KOPT-K1 (cell line): Measurements from ENCODE around the gene RASGRF1.
A peak's percentile ranks its signal among the peaks of the same experiment; 100 is the strongest.

Experiments used
- H3K27ac ChIP-seq: fragments of 200-600 bp; sonication (generic); 2 replicates; pipeline ENCODE4 v1.5.1; 2016; ENCODE audit warnings: antibody characterized with exemption, mild to moderate bottlenecking, low read depth, low read length; ENCODE audit not compliant: poor library complexity, severe bottlenecking
- H3K36me3 ChIP-seq: fragments of 200-600 bp; sonication (generic); 2 replicates; pipeline ENCODE4 v1.5.1; 2017; ENCODE audit warnings: antibody characterized with exemption, mild to moderate bottlenecking, low read length, moderate library complexity; ENCODE audit not compliant: insufficient read depth
- H3K9me3 ChIP-seq: fragments of 200-600 bp; sonication (generic); 2 replicates; pipeline ENCODE4 v1.5.1; 2017; ENCODE audit warnings: antibody characterized with exemption, low read length, mild to moderate bottlenecking; ENCODE audit not compliant: insufficient read depth, poor library complexity, severe bottlenecking

RASGRF1 gene

DNA sequence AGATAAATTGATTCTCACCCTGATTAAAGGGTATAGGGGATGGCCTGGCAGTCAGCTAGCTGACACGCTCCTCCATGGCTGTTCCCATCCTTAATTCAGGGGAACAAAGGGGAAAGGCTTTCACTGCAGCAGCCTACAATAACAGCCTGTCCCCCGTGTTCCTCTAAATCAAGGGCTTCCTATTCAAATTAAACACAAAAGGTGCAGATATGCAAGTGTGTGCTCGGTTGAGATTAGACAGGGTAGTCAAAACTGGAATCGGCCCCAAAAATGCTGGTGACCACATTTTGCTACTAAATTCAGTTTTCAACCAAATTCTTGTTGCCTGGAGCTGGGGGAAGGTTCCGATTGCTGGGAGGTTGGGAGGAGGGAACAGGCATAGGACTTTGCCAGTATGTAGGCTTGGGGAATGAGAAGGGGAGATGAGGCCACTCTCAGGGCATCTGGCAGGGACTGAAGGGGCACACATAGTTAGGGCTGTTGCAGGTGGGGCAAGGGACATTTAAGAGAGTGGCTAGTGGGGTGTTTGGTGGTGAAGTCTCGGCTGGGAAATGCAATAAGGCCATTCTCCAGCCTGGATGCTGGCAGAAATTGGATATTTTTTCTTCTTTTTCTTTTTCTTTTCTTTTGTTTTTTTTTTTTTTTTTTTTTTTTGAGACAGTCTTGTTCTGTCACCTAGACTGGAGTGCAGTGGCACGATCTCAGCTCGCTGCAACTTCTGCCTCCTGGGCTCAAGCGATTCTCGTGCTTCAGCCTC is 112.8 kb downstream of the RASGRF1 start:
- H3K27ac ChIP-seq, result no peak overlapping the region
- no peaks in the 10 kb centered on the region for H3K36me3 ChIP-seq
- no peaks in the 10 kb centered on the region for H3K9me3 ChIP-seq

DNA sequence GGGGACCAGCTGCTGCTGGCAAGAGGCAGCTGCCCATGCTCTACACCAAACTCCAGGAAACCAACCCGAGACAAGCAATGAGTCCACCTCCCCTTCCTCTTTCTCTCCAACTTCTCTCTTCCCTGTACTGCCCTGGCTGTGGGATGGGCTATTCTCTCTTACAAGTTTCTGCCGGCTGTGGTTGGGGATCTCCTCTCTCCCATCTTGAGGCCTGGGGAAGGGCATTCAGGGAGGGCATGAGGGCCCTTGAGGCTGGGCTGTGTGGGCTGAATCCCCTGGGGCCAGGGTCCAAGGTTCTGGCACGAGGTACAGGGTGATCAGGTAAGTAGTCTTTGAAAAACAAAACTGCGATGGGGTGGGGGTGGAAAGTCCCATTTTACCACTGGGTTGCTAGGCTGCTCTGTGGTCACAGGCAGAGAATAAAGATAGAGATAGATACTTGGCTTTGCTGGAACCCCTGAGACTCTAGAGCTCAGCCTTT is 113.4 kb downstream of the RASGRF1 start:
- Histone ChIP-seq H3K9me3 (no peaks in the 10 kb centered on the region), H3K36me3 (no peaks in the 10 kb centered on the region), H3K27ac (no peak overlapping the region)

DNA sequence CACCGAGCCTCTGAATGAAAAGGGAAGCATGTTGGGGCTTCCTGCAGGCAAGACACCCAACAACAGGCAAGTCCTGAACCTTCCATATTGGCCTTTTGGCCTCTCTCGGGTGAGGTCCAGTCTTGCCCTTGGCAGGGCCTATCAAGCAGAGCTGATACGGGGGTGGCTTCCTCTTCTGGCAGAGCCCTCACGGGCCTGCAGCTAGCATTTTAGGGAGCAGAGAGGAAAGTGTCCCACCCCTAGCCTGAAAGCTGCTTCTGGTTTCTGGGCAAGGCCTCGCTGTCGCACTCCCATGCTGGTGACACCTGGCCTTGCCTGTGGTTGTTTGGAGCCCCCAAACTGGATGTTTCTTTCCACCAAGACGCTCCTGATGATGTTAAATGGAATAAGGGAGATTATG is 113.9 kb downstream of the RASGRF1 start:
- Histone ChIP-seq H3K9me3 (no peaks in the 10 kb centered on the region), H3K36me3 (no peaks in the 10 kb centered on the region), H3K27ac (no peak overlapping the region)

DNA sequence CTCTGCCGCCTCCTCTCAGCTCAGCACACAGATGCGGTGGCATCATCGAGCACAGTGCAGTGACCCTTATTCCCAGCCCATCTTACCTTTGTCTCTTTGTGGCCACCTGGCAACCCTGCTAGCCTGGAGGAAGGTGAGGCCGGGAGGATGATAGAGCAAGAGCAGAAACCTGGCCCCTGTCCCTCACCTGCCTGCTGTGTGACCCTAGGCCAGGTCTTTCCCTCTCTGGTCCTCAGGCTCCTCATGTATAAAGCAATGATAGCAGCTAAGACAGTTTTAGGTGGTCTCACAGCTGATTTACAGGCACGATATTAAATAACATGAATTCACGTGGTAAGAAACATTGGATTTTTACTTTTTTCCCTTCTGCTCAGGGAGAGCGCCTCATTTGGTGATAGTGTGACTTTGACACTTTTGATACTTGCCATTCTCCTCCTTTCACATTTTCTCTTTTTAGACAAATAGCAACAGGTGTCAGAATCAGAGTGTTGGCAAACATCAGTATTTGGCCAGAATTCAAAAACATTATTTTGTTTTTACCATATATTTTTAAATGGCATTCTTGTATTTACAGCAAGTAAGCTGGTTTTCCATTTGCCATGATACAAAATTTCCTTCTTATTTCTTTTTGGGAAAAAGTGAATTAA is 116.2 kb downstream of the RASGRF1 start:
- H3K9me3 ChIP-seq, result no peaks in the 10 kb centered on the region
- no peak overlapping the region for H3K27ac ChIP-seq
- H3K36me3 ChIP-seq, result no peaks in the 10 kb centered on the region

DNA sequence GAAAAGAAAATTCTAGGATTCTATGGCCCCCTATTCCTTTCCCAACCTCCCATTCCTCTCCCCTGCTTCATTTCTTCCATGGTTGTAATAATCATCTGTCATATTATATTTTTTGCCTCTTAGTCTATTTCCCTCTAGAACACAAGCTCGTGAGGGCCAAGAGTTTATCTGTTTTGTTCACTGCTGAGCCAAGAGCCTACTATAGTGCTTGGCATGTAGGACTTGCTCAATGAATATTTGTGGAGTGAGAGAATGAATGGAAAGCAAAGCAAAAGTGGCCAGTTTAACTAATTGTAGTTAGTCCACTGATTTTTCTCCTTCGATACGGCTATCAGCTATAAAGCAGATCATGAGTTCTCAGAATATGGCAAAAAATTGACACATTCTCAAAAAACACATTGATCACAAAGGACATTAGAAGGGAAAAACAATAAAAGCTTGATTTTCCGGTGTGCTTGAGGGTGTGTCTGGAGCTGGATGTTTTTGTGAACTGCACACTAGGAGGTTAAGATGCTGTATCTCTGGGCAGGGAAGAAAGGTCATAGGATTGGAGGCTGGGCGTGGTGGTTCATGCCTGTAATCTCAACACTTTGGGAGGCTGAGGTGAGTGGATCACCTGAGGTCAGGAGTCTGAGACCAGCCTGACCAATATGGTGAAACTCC is 120.8 kb downstream of the RASGRF1 start:
- H3K9me3 ChIP-seq, result no peaks in the 10 kb centered on the region
- no peak overlapping the region for H3K27ac ChIP-seq
- H3K36me3 ChIP-seq, result no peaks in the 10 kb centered on the region

DNA sequence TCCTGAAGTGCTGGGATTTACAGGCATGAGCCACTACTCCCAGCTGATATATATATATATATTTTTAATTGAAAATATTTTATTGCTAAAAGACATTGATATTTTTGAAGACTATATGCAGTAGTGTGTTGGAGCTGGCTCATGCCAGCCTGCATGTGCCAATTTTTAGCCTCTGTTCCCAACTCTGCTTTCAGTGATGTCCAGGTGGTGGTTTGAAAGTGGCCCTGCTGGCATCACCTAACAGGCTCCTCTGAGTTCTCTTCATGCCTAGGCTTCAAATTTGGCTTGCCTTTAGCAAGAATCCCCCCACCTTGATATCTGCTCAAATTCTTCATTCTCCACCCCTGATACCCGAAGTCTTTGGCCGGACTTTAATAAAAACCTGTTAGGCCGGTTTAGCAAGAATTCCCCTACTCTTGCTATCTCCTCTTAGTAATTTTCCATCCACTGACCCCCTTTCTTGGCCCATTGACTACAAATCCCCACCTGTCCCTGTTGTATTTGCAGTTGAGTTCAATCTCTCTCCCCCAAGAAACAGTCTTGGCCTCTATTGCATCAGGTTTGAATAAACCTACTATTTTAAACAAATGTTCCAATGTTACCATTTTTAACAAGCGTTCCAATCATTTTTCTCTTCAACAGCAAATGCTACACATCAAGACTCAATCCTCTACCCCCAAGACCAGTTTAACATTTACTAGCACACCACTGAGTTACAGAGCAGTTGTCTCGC is 121.9 kb downstream of the RASGRF1 start:
- Histone ChIP-seq H3K9me3 (no peaks in the 10 kb centered on the region), H3K36me3 (no peaks in the 10 kb centered on the region), H3K27ac (no peak overlapping the region)

DNA sequence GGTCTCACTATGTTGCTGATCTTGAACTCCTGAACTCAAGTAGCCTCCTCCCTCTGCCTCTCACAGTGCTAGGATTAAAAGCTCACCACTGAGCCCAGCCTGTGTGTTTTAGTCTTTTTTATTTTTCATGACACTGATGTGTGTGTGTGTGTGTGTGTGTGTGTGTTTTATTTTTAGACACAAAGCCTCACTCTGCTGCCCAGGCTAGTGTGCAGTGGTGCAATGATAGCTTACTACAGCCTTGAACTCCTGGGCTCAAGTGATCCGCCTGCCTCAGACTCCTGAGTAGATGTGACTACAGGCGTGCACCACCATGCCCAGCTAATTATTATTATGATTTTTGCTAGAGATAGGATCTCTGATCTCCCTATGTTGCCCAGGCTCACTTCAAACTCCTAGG is 122.5 kb downstream of the RASGRF1 start:
- no peaks in the 10 kb centered on the region for H3K9me3 ChIP-seq
- no peaks in the 10 kb centered on the region for H3K36me3 ChIP-seq
- H3K27ac ChIP-seq, result no peak overlapping the region

DNA sequence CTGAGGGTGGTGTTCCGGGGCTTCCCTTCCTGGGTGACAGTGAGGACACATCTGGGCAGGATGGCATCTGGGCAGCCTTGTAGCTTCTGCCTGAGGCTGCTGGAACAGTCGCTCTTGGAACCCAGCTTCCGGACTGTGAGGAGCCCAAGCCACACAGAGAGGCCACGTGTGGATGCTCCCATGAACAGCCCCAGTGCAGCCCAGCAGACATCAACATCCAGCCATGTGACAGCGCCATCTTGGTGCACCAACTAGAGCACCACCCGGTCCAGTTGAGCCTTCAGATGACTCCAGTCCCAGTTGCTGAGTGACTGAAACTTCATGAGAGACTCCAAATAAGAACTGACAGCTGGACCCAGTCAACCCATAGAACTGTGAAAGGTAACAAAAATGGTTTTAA is 130.3 kb downstream of the RASGRF1 start:
- H3K36me3 ChIP-seq, result no peaks in the 10 kb centered on the region
- H3K9me3 ChIP-seq, result no peaks in the 10 kb centered on the region
- H3K27ac ChIP-seq, result no peak overlapping the region

DNA sequence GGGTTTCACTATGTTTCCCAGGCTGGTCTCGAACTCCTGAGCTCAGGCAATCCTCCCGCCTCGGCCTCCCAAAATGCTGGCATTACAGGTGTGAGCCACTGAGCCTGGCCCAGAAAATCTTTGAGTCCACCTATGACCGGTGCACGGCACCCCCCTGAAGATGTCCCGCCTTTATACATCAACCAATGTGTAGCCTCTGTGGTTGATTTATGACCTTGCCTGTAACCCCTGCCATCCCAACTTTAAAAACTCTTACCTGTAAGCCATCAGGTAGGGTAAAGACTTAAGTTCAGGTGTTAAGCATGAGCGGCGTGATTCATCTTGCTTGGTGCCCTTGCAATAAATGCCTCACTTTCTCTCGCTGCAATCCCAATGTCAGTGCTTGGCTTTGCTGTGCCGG is 131.2 kb downstream of the RASGRF1 start:
- Histone ChIP-seq H3K9me3 (no peaks in the 10 kb centered on the region), H3K27ac (no peak overlapping the region)

DNA sequence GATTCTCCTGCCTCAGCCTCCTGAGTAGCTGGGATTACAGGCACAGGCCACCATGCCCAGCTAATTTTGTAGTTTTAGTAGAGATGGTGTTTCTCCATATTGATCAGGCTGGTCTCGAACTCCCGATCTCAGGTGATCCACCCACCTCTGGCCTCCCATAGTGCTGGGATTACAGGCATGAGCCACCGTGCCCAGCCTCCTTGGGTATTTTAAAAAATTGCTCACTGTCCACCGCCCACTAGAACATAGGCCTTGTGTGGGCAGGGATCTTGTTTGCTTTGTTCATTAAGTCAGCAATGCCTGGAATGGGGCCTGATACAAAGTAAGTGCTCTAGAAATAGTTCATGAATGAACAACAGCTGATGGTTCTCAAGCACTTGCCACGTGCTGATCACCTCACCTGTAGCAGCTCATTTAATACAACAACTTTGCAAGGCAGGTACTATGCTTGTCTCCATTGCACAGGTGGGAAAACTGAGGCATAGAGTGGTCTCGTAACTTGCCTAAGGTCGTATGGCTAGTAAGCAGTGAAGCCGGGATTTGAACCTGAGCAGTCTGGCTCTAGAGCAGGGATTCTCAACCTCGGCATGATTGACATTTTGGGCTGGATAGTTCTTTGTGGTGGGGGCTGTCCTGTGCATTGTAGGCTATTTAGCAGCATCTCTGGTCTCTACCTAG is 133.0 kb downstream of the RASGRF1 start:
- Histone ChIP-seq H3K9me3 (no peaks in the 10 kb centered on the region), H3K36me3 (no peaks in the 10 kb centered on the region), H3K27ac (no peak overlapping the region)

More for the DNA sequence above, 131.2 kb downstream of the RASGRF1 start:
- no peaks in the 10 kb centered on the region for H3K36me3 ChIP-seq

DNA sequence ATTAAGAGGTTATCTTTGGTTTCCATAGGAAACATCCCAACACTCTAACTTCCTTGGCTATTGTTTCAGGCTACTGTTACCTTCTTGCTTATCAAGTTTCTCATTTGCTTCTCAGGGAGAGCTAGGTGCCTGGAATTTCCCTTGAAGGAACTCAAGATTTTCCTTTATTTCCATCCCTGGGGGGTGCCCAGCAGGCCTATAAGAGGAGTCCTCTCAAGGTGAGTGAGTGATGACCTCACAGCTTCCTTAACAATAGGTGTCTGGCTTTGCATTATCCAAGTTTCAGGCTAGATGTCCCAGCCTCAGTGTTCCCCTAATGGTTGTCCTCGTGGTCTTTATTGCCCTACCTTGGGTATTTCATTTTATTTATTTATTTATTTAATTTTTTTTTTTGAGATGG is 133.6 kb downstream of the RASGRF1 start:
- H3K9me3 ChIP-seq, result no peaks in the 10 kb centered on the region
- no peaks in the 10 kb centered on the region for H3K36me3 ChIP-seq
- no peak overlapping the region for H3K27ac ChIP-seq

DNA sequence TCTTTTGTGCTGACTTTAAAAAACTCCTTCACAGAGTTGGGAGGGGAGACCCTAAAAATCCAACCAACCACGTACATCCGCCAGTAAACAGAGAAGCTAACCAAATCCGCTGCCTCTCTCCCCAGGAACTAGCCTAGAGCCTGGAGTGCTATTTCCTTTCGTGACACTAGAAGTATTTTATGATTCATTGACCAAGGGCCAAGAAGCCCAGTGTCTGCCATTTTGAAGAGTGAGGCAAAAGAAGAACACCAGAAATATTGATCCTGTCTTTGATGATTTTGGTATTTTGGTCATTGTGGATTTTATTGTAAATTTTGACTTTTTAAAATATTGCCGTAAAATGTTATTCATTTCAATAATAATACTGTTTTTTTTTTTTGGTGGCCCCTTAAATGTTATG is 135.2 kb downstream of the RASGRF1 start:
- Histone ChIP-seq H3K9me3 (no peaks in the 10 kb centered on the region), H3K27ac (no peak overlapping the region), H3K36me3 (no peaks in the 10 kb centered on the region)

DNA sequence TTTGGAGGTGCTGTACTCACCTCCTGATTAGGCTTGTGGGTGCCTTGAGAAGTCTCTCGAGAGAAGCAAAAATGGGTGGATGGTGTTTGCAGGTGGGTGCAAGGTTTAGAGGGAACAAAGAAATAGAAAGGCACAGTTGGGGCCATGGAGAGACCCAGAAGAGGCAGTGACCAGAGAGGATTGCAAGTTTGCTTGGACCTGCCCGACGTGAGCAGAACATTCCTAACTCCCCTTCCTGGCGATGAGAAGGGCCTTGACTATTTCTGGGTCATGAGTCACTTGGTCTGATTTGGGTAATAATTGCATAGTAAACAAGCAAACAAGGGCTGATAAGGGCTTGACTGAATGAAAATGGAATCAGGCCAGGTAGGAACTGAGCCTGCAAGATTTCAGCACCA is 138.7 kb downstream of the RASGRF1 start:
- peak overlapping the region; percentile 12 for H3K27ac ChIP-seq
- no peaks in the 10 kb centered on the region for H3K36me3 ChIP-seq
- no peaks in the 10 kb centered on the region for H3K9me3 ChIP-seq

DNA sequence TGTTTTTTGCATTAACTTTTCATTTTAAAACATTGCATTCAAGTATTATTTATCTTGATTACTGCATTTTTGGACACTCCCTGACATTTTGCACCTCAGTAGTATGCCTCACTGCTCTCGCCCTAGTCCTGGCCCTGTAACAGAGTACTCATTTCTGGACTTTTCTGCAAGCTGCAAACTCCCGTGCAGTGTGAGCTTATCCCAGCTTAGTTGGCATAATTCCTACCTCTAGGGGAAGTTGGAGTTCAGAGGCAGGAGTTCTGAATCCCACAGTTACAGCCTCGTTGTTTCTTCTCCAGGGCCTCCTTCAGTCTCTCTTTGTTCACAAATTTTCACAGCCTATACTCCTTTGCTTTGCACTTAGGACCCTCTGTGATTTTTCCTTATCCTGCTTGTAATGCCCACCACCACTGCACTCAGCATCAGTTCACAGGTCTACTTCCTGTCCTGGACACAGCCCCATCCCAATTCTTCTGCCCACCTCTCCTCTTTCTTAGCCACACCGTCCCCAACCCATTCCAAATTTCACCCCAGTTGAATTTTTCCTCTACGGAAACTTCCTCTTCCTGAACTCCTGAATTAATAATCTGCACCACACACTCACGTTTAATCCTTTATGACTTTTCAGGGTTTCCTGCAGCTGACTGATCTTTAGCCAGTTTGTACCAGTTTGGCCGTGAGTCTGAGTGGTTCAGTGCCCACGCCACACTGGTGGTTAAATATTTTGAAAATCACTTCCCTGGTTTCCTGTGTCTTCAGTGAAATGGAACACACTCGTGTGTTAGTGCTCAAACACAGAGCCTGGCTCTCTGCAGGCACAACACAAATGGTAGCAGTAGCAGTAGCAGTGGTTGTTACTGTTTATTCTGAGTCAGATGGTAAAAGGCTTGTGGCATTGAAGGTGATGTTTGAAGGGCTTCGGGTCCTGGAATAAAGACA is 139.4 kb downstream of the RASGRF1 start:
- H3K9me3 ChIP-seq, result no peaks in the 10 kb centered on the region
- H3K27ac ChIP-seq, result peak overlapping the region; percentile 12

More for the DNA sequence above, 139.4 kb downstream of the RASGRF1 start:
- H3K36me3 ChIP-seq, result no peaks in the 10 kb centered on the region
